ENCODE measurements around the gene UHRF1. TPM values are rescaled to one million over a fixed set of nuclear protein-coding genes. Genes with fewer than 3 reads are reported as not detected.

The UHRF1 gene
- total RNA-seq, 1 experiment from 2014 or later: 53.6 TPM

DNA sequence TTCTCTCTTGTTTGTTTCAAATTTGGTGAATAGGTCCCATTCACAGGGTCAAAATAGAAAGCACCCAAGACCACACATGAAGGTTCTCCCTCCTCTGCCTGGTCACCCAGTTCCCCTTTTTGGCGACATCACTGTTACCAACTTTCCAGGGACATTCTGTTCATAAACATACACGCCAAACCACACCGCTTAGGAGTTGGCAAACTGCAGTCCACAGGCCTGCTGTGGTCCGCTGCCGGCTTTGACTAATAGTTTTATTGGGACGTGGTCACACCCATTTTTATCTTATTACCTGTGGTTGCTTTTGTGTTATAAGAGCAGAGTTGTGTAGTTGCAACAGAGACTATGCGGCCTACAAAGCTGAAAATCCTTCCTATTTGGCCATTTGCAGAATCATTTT, 24.2 kb downstream of the UHRF1 start:
- ATAC-seq: no peak
- no peaks in the 10 kb centered on the region for H3K27me3 ChIP-seq (ENCODE audit: control insufficient read depth, insufficient read depth, low read length)
- TF ChIP-seq TCF7L2 (IDR thresholded peaks at IDR 0.05; ENCODE audit: low read depth, low read length) (no peak), POLR2AphosphoS5 (IDR thresholded peaks at IDR 0.05; ENCODE audit: low read depth, low read length) (no peak)
- TF ChIP-seq, protein P1, sequence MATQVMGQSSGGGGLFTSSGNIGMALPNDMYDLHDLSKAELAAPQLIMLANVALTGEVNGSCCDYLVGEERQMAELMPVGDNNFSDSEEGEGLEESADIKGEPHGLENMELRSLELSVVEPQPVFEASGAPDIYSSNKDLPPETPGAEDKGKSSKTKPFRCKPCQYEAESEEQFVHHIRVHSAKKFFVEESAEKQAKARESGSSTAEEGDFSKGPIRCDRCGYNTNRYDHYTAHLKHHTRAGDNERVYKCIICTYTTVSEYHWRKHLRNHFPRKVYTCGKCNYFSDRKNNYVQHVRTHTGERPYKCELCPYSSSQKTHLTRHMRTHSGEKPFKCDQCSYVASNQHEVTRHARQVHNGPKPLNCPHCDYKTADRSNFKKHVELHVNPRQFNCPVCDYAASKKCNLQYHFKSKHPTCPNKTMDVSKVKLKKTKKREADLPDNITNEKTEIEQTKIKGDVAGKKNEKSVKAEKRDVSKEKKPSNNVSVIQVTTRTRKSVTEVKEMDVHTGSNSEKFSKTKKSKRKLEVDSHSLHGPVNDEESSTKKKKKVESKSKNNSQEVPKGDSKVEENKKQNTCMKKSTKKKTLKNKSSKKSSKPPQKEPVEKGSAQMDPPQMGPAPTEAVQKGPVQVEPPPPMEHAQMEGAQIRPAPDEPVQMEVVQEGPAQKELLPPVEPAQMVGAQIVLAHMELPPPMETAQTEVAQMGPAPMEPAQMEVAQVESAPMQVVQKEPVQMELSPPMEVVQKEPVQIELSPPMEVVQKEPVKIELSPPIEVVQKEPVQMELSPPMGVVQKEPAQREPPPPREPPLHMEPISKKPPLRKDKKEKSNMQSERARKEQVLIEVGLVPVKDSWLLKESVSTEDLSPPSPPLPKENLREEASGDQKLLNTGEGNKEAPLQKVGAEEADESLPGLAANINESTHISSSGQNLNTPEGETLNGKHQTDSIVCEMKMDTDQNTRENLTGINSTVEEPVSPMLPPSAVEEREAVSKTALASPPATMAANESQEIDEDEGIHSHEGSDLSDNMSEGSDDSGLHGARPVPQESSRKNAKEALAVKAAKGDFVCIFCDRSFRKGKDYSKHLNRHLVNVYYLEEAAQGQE (IDR thresholded peaks at IDR 0.05; ENCODE audit: insufficient read depth in 1 of 2, low read depth in 2 of 2, low read length in 1 of 2): no peak
- in situ Hi-C loops (cut with HindIII; ENCODE audit: low pct_unique_long_range_greater_than_20kb, low sequenced_read_pairs) (no loop called here), intact Hi-C loops (cut with micrococcal nuclease; ENCODE audit: unreplicated experiment) (no loop called here)
- no peak overlapping the region for H3K4me3 ChIP-seq (ENCODE audit: low read depth in 2 of 2, low read length in 2 of 2)
- BruUV-seq (replicated peaks): no TSS peak
- no peak for DNase-seq (ENCODE audit: low read depth, low spot score)
- no peaks in the 10 kb centered on the region for H3K9me3 ChIP-seq (ENCODE audit: control insufficient read depth, insufficient read depth, low read depth, low read length)
- CTCF ChIA-PET: no interaction called here
- H3K4me1 ChIP-seq (ENCODE audit: control insufficient read depth, insufficient read depth, low read length): no peaks in the 10 kb centered on the region
- H3K36me3 ChIP-seq (ENCODE audit: control insufficient read depth, insufficient read depth, low read length): no peaks in the 10 kb centered on the region
- H3K27ac ChIP-seq (ENCODE audit: low read length): no peak overlapping the region
- POLR2A ChIA-PET: no interaction called here

DNA sequence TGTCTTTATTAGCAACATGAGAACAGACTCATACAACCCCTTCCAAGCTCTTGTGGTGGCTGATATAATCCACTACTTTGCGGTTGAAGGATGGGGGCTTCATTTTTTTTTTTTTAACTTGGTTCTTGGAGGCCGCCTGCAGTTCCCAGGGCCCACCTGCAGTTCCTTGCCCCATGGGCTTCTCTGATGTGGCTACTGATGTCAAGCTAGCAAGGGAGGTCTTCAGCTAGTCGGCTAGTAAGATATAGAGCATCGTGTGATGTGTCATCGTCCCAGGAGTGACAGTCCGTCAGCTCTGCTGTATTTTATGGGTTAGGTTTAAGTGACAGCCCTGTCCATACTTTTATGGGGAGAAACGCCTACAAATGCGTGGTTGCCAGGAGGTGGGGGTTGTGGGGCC, 26.1 kb downstream of the UHRF1 start:
- ATAC-seq: no peak
- no peak overlapping the region for H3K4me3 ChIP-seq (ENCODE audit: low read depth in 2 of 2, low read length in 2 of 2)
- ChIA-PET POLR2A (no interaction called here), CTCF (no interaction called here)
- H3K27me3 ChIP-seq (ENCODE audit: control insufficient read depth, insufficient read depth, low read length): no peaks in the 10 kb centered on the region
- intact Hi-C loops (cut with micrococcal nuclease; ENCODE audit: unreplicated experiment) (no loop called here), in situ Hi-C loops (cut with HindIII; ENCODE audit: low pct_unique_long_range_greater_than_20kb, low sequenced_read_pairs) (no loop called here)
- no peak overlapping the region for H3K27ac ChIP-seq (ENCODE audit: low read length)
- H3K4me1 ChIP-seq (ENCODE audit: control insufficient read depth, insufficient read depth, low read length): no peaks in the 10 kb centered on the region
- no TSS peak for BruUV-seq (replicated peaks)
- no peaks in the 10 kb centered on the region for H3K36me3 ChIP-seq (ENCODE audit: control insufficient read depth, insufficient read depth, low read length)
- H3K9me3 ChIP-seq (ENCODE audit: control insufficient read depth, insufficient read depth, low read depth, low read length): no peaks in the 10 kb centered on the region
- no peak for DNase-seq (ENCODE audit: low read depth, low spot score)
- TF ChIP-seq POLR2AphosphoS5 (IDR thresholded peaks at IDR 0.05; ENCODE audit: low read depth, low read length): no peak
- TF ChIP-seq, protein P2, sequence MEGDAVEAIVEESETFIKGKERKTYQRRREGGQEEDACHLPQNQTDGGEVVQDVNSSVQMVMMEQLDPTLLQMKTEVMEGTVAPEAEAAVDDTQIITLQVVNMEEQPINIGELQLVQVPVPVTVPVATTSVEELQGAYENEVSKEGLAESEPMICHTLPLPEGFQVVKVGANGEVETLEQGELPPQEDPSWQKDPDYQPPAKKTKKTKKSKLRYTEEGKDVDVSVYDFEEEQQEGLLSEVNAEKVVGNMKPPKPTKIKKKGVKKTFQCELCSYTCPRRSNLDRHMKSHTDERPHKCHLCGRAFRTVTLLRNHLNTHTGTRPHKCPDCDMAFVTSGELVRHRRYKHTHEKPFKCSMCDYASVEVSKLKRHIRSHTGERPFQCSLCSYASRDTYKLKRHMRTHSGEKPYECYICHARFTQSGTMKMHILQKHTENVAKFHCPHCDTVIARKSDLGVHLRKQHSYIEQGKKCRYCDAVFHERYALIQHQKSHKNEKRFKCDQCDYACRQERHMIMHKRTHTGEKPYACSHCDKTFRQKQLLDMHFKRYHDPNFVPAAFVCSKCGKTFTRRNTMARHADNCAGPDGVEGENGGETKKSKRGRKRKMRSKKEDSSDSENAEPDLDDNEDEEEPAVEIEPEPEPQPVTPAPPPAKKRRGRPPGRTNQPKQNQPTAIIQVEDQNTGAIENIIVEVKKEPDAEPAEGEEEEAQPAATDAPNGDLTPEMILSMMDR (IDR thresholded peaks at IDR 0.05): no peak
- TF ChIP-seq SIN3A (IDR thresholded peaks at IDR 0.05; ENCODE audit: borderline replicate concordance, insufficient read depth, low read depth, low read length): no peak
- TF ChIP-seq TCF7L2 (IDR thresholded peaks at IDR 0.05; ENCODE audit: low read depth, low read length): no peak
- TF ChIP-seq, protein P1 (IDR thresholded peaks at IDR 0.05; ENCODE audit: insufficient read depth in 1 of 2, low read depth in 2 of 2, low read length in 1 of 2): no peak
